K562 (cell line): ENCODE measurements around the gene DNAJC18. TPM values are rescaled to one million over a fixed set of nuclear protein-coding genes. Genes with fewer than 3 reads are reported as not detected.

Source experiments
- ATF1 ChIP-seq, 2 experiments: fragments of 450-650 bp in 1 of 2; IDR thresholded peaks; 2 replicates each; pipeline ENCODE4 v1.6.1; 2016; ENCODE audit warnings: missing compliant biosample characterization in 1 of 2, missing genetic modification characterization in 1 of 2
- CBX2 ChIP-seq: fragments of 200-600 bp; sonication (generic); IDR thresholded peaks from one replicate; pipeline ENCODE4 v1.6.1; 2012; ENCODE audit warnings: mild to moderate bottlenecking, low read length, inconsistent platforms; ENCODE audit not compliant: insufficient read depth, poor library complexity, severe bottlenecking
- EP400 ChIP-seq: fragments of 450-650 bp; IDR thresholded peaks from 2 replicates; pipeline ENCODE4 v1.6.1; 2017; ENCODE audit warnings: antibody characterized with exemption, mild to moderate bottlenecking, moderate library complexity
- KDM5B ChIP-seq: fragments of 200-600 bp; sonication (generic); IDR thresholded peaks from 2 replicates; pipeline ENCODE4 v1.6.1; 2012; ENCODE audit warnings: low read depth, mild to moderate bottlenecking, moderate library complexity, low read length, control low read depth, inconsistent platforms; ENCODE audit not compliant: insufficient replicate concordance
- KLF13 ChIP-seq: fragments of 450-650 bp; IDR thresholded peaks from 2 replicates; pipeline ENCODE4 v1.6.1; 2016; ENCODE audit warnings: missing genetic modification characterization, low read depth, mild to moderate bottlenecking, missing compliant biosample characterization, moderate library complexity, borderline replicate concordance
- POLR2A ChIP-seq: fragments of 450-650 bp; conservative IDR thresholded peaks from 2 replicates; pipeline ENCODE4 v1.6.1; 2016
- PREB ChIP-seq: sonication (generic); formaldehyde crosslinking; IDR thresholded peaks from 2 replicates; pipeline ENCODE4 v1.8.1; 2023; ENCODE audit warnings: mild to moderate bottlenecking, missing genetic modification reagents
- RCOR1 ChIP-seq, 2 experiments: IDR thresholded peaks; 2 replicates each; pipeline ENCODE4 v1.6.1; 2012; ENCODE audit warnings: low read depth in 2 of 2, low read length in 2 of 2, borderline replicate concordance in 1 of 2, improper control_type of control experiment in 1 of 2
- RFX7 ChIP-seq: fragments of 250-450 bp; sonication (Bioruptor Pico); IDR thresholded peaks from 2 replicates; pipeline ENCODE4 v1.5.1; 2021; ENCODE audit warnings: mild to moderate bottlenecking
- RNF2 ChIP-seq: sonication (generic); IDR thresholded peaks from 2 replicates; pipeline ENCODE4 v1.6.1; 2016
- SFPQ ChIP-seq: fragments of 200-400 bp; formaldehyde crosslinking; IDR thresholded peaks from 2 replicates; pipeline ENCODE4 v1.6.1; 2017; ENCODE audit warnings: mild to moderate bottlenecking, low read depth, low read length, moderate library complexity
- SMARCB1 ChIP-seq: IDR thresholded peaks from 2 replicates; pipeline ENCODE4 v1.6.1; 2011; ENCODE audit warnings: improper control_type of control experiment, low read depth; ENCODE audit not compliant: insufficient read length
- SPI1 ChIP-seq: IDR thresholded peaks from 2 replicates; pipeline ENCODE4 v1.6.1; 2011; ENCODE audit warnings: low read depth, low read length, control low read depth, borderline replicate concordance
- TGIF2 ChIP-seq: sonication (generic); formaldehyde crosslinking; IDR thresholded peaks from 2 replicates; pipeline ENCODE4 v1.8.1; 2022; ENCODE audit warnings: mild to moderate bottlenecking, missing genetic modification reagents, moderate library complexity
- ZNF253 ChIP-seq: fragments of 250-450 bp; sonication (Bioruptor Pico); conservative IDR thresholded peaks from 2 replicates; pipeline ENCODE4 v1.6.1; 2021; ENCODE audit warnings: mild to moderate bottlenecking
- ZNF280B ChIP-seq: fragments of 250-450 bp; sonication (Bioruptor Pico); IDR thresholded peaks from 2 replicates; pipeline ENCODE4 v1.5.1; 2021; ENCODE audit warnings: mild to moderate bottlenecking
- ZNF282 ChIP-seq: sonication (generic); formaldehyde crosslinking; IDR thresholded peaks from 2 replicates; pipeline ENCODE4 v1.8.1; 2023; ENCODE audit warnings: missing genetic modification reagents
- ZNF354B ChIP-seq: fragments of 250-450 bp; sonication (Bioruptor Pico); IDR thresholded peaks from 2 replicates; pipeline ENCODE4 v1.4.0; 2020
- ZNF384 ChIP-seq: IDR thresholded peaks from 2 replicates; pipeline ENCODE4 v1.6.1; 2012; ENCODE audit warnings: low read depth, low read length, improper control_type of control experiment
- ZNF695 ChIP-seq: fragments of 450-650 bp; formaldehyde crosslinking; IDR thresholded peaks from 2 replicates; pipeline ENCODE4 v1.4.0; 2020; ENCODE audit warnings: mild to moderate bottlenecking, moderate library complexity
- polyA plus RNA-seq, 8 experiments: library from polyadenylated mRNA; depleted of rRNA in 4 of 8; stranded (reverse) in 5 of 8; unstranded in 3 of 8; fragments of >200 nt; fragmentation: Nextera tagmentation in 2 of 8; fragmentation: Illumina TruSeq in 1 of 8; extraction: Ambion mirVana in 2 of 8; extraction: Trizol in 1 of 8; gene quantifications; 2 replicates each; pipeline versions ENCODE4 v1.2.1 to v1.2.3, GENCODE V29; 2011 to 2014; ENCODE audit warnings: inconsistent platforms in 1 of 8, missing spikeins in 1 of 8
- total RNA-seq, 7 experiments: library from RNA; depleted of rRNA in 6 of 7; stranded (reverse); fragments of >200 nt in 6 of 7; fragmentation: Illumina TruSeq in 2 of 7; extraction: Trizol in 2 of 7; gene quantifications; 2 replicates each; pipeline versions ENCODE4 v1.2.1 to v1.2.3, GENCODE V29; 2011 to 2021; ENCODE audit warnings: low replicate concordance in 1 of 7

The DNAJC18 gene
- total and polyA plus RNA-seq, 9 of the 15 experiments (the other 6 are each of a cell fraction or from before 2014, with no cell fraction given), result 1.5 to 13.3 (median 7.5) TPM

GRCh38 chr5:139439013-139439903 lies at the start of gene DNAJC18 (continued):
- TF ChIP-seq TGIF2 (CRISPR knock-in tag) (no peak), SMARCB1 (no peak), RFX7 (CRISPR knock-in tag) (no peak), ZNF282 (CRISPR knock-in tag) (no peak), CBX2 (no peak), ZNF384 (no peak), EP400 (peak; percentile 61), SFPQ (no peak), ZNF253 (CRISPR knock-in tag) (no peak), ZNF280B (CRISPR knock-in tag) (no peak), ZNF695 (CRISPR knock-in tag) (no peak), KLF13 (tag) (no peak), ZNF354B (CRISPR knock-in tag) (no peak), RCOR1 (IDR thresholded peaks at IDR 0.05; ENCODE audit: borderline replicate concordance in 1 of 2, low read depth in 2 of 2, low read length in 2 of 2) (peak; percentile 59 to 80; a peak in 2 of 4 replicates), POLR2A (peak; percentile 64), SPI1 (no peak), PREB (CRISPR knock-in tag) (no peak), KDM5B (peak; percentile 46), RNF2 (no peak), ATF1 (CRISPR knock-in tag; IDR thresholded peaks at IDR 0.05) (no peak), ATF1 (tag; IDR thresholded peaks at IDR 0.05) (peak; percentile 81)
